Left ventricle myocardium superior (tissue), 1 donor: ENCODE data around the gene TREX2. TPM values are rescaled to one million over a fixed set of nuclear protein-coding genes. Genes with fewer than 3 reads are reported as not detected.

ENCODE experiments used
- ATAC-seq: fragments of 200-7000 bp; cut with Tn5 transposase; one replicate; pipeline ENCODE4 v1.9.1; 2020; ENCODE audit warnings: mild to moderate bottlenecking, moderate library complexity
- DNase-seq: peaks from one replicate; pipeline ENCODE4 v3.0.0-alpha.2; 2020
- intact Hi-C: fragments of 100-400 bp; cut with micrococcal nuclease; formaldehyde crosslinking; loops from one replicate; pipeline ENCODE4 v1.11.0; 2022
- total RNA-seq: library from RNA; stranded (reverse); fragmentation: NEBNext Ultra II Directional; extraction: Animal tissue kit (Norgen Biotek cat#: 25700); gene quantifications from one replicate; pipeline ENCODE4 v1.2.1, GENCODE V29; 2021
- donor health status: DM: no; HTN: yes; CAD: no; lungs with severe emphysema.

The TREX2 gene
- total RNA-seq, 1 donor from 2014 or later, result 0.25 TPM

DNA sequence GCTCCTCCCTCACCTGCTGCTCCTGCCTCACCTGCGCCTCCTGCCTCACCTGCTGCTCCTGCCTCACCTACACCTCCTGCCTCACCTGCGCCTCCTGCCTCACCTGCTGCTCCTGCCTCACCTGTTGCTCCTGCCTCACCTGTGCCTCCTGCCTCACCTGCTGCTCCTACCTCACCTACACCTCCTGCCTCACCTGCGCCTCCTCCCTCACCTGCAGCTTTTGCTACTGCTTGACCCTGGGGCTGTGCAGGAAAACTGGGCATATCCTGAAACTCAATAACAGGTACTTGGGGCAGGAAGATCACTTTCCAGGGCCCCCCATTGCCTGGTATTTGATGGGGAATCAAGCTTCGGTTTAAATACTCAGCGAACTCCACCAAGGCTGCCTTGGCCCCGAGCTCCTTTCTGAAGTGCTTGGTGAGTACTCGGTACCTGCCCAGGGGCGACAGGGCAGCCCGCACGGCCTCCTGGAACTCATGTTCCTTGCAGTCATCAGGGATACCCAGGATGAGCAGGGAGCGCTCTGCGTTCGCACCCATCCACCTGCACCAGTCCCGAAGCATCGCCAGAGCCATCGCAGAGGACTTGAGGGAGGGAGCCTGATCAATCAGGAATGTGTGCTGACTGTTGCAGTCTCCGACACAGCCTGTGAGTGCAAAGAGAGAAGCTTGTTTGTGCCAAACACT is 47.4 kb downstream of the TREX2 start:
- DNase-seq, result no peak
- intact Hi-C loops, result no loop called here
- ATAC-seq, result no peak

DNA sequence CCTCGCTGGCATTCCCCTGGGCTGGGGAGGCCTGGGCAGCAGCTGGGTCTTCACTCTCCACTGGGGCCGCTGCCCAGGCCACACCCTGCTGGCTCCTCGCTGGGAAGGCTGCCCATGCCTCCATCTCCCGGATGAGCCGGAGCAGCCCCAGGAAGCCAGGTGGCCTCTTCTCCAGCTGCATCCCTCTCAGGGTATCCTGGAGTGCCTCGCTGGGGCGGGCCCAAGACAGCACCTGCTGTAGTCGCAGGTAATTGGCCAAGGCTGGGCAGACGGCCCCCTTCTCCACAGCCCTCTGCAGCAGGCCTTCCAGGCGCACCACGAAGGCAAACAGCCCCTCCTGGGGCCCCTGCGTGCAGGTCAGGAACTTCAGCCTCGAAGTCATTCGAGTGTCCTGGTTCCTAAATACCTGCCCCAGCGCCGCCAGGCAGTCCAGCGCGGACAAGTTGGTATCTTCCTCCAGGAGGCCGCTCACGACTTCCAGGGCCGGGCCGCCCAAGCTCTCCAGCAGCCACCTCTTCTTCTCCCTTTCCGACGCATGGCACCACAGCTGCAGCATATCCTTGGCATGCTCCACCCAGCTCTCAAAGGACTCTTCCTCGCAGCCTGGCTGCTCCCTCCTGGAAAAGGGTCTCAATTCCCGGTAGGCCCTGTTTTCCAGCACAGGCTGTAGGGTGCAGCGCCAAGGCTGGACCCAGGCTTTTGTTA is 48.4 kb downstream of the TREX2 start:
- DNase-seq (no peak), ATAC-seq (no peak)
- intact Hi-C loops, result no loop called here

DNA sequence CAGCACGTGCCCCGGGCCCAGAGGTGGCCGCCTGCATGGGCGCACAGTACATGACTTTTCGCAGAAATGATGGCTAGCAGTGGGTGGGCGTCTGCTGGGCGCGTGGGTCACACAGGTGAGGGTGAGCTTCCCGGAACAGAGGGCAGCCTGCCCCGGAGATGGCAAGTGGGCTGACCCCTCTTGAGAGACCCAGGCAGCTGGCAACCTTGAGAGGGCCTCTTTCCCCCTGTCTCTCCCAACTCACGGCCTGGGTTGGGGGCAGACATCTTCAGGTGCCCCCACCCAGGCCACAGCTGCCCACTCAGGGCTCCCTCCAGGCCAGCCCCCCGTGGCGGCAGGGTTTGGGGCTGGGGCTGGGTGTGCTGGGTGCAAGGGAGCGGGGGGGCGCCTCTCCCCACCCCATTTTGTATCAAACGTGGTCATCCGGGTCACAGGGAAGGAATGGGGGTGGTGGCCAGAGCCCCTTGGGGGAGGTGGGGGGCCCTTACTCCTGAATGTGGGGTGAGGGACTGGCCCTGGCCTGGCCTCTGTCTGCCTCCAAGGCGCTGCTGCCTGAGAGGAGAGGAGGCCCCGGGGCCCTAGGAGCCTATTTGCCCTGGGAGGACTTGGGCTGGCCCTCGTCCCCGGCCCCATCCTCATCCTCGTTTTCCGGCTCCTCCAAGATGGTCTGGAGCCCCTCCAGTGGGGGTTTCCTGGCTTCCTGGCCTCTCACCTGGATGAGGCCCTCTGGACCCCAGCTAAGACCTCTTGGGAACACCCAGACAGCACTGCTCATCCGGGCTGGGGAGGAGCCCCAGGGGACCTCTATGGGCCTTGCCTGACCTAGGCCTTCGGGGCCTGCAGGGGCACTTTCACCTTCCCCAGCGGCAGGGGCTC is 49.3 kb downstream of the TREX2 start:
- DNase-seq (no peak), ATAC-seq (no peak)
- intact Hi-C loops, result no loop called here

DNA sequence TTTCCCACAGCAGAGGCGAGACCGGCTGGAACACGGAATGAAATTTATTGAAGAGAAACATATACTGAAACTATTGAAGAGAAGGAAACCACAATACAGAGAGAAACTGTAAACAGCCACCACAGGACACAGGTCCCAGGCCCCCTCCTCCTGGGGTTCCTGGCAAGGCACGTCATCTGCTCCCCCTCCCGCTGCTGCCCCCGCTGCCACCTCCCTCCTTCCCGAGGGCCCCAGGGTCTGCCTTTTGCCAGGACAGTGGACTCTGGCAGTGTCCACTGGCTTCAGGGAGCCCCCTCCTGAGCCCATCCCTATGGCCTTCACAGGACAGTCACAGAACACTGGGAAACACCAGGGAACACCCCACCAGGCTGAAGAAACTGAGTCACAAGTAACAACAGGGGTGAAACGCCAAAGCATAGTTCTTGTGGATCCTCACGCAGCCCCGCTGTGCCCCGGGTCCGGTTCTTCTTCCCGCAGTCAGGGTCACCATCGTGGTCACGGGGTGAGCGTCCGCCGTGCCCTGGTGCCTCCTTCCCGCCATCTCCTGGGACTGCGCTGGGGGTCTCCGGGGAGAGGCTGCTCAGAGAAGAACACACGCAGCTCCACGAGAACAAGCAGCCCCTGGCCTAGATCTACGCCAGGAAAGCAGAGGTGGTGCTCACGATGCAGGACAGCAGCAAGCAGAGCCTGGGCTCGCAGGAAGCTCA is 50.1 kb downstream of the TREX2 start:
- no peak for ATAC-seq
- intact Hi-C loops, result no loop called here
- DNase-seq, result no peak

DNA sequence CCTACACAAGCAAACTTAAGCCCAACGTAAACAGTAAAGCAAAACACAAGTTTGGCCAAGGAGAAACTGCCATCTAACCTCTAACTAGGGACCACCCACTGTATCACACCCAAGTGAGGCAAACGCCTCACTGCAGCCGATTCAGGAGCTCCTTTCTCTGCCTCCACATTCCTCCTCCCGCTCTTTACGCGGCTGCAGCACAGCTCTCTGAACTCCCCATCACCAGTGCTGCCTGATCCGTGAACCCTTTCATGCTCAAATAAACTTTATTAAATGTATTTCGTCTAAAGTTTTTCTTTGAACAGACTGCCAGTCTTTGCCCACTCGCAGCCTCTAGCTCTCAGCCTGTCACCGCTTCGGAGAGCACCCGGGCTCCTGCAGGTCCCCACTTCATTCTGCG is 51.2 kb downstream of the TREX2 start:
- no peak for DNase-seq
- intact Hi-C loops, result no loop called here
- no peak for ATAC-seq

Other genes starting within 250 kb of the TREX2 start
- gene PNMA6F, start 124.3 kb downstream of the TREX2 start, total RNA-seq, result not detected
- gene ZNF275, start 111.9 kb downstream of the TREX2 start, total RNA-seq, result 6.1 TPM
- gene PNMA6E, start 44.7 kb downstream of the TREX2 start, total RNA-seq, result not detected
- gene ZFP92, start 34.6 kb downstream of the TREX2 start, total RNA-seq, result 0.57 TPM
- 16.2 TPM for gene HAUS7, start 24.5 kb upstream of the TREX2 start, total RNA-seq
- 40.6 TPM for gene BGN, start 48.9 kb upstream of the TREX2 start, total RNA-seq
- gene ATP2B3, start 71.6 kb upstream of the TREX2 start, total RNA-seq, result not detected
- gene CCNQ, start 153.1 kb upstream of the TREX2 start, total RNA-seq, result 42.5 TPM
- gene DUSP9, start 201.1 kb upstream of the TREX2 start, total RNA-seq, result 0.10 TPM
- 14.5 TPM for gene PNCK, start 227.8 kb upstream of the TREX2 start, total RNA-seq
- gene SLC6A8, start 241.9 kb upstream of the TREX2 start, total RNA-seq, result 208 TPM